ENCODE measurements around the gene RPP25L.

- no peak for TF ChIP-seq POLR2AphosphoS5 (IDR thresholded peaks at IDR 0.05; ENCODE audit: low read depth)
- TF ChIP-seq CREB1 (CRISPR knock-in tag; IDR thresholded peaks at IDR 0.05; ENCODE audit: low read depth), result no peak
- TF ChIP-seq CTCF (conservative IDR thresholded peaks at IDR 0.05; ENCODE audit: low read depth in 2 of 2), result no peak
- TF ChIP-seq EZH2phosphoT487 (IDR thresholded peaks at IDR 0.05; ENCODE audit: unreplicated experiment), result no peak
- TF ChIP-seq ZNF114 (CRISPR knock-in tag; IDR thresholded peaks at IDR 0.05), result no peak
- no peak for TF ChIP-seq EZH2 (IDR thresholded peaks at IDR 0.05; ENCODE audit: low read depth, unreplicated experiment)
- no peak for TF ChIP-seq ZNF331 (CRISPR knock-in tag; IDR thresholded peaks at IDR 0.05; ENCODE audit: low read depth)
- TF ChIP-seq JUNB (IDR thresholded peaks at IDR 0.05; ENCODE audit: unreplicated experiment), result no peak
- TF ChIP-seq REST (IDR thresholded peaks at IDR 0.05; ENCODE audit: unreplicated experiment), result no peak
- no peak for TF ChIP-seq ETS1 (IDR thresholded peaks at IDR 0.05)
Observed at GRCh38 chr9:34634551-34635248, 22.8 kb upstream of the RPP25L start.
